ENCODE results near the gene DGKH.

DGKH gene

GRCh38 chr13:42009057-42009456 is 39.4 kb upstream of the DGKH start:
- TF ChIP-seq CTCF (IDR thresholded peaks at IDR 0.05; ENCODE audit: poor library complexity, severe bottlenecking) = no peak
- no peak for DNase-seq (ENCODE audit: low spot score)
- no peaks in the 10 kb centered on the region for H3K4me1 ChIP-seq (ENCODE audit: insufficient read depth, poor library complexity, severe bottlenecking)
- H3K27me3 ChIP-seq (ENCODE audit: insufficient read depth, poor library complexity, severe bottlenecking) = no peaks in the 10 kb centered on the region
- no peaks in the 10 kb centered on the region for H3K9me3 ChIP-seq (ENCODE audit: severe bottlenecking)
- no peaks in the 10 kb centered on the region for H3K36me3 ChIP-seq (ENCODE audit: low read depth)
- H3K27ac ChIP-seq (ENCODE audit: poor library complexity, severe bottlenecking) = no peak overlapping the region
- H3K4me3 ChIP-seq (ENCODE audit: severe bottlenecking) = no peak overlapping the region
- no peak for ATAC-seq (ENCODE audit: low read depth)

GRCh38 chr13:42011601-42012350 is 36.7 kb upstream of the DGKH start:
- no peak overlapping the region for H3K27ac ChIP-seq (ENCODE audit: poor library complexity, severe bottlenecking)
- peak; percentile 27; the same call in 1 of the 3 replicates for ATAC-seq (ENCODE audit: low read depth)
- no peaks in the 10 kb centered on the region for H3K36me3 ChIP-seq (ENCODE audit: low read depth)
- H3K4me3 ChIP-seq (ENCODE audit: severe bottlenecking) = no peak overlapping the region
- no peak for DNase-seq (ENCODE audit: low spot score)
- H3K9me3 ChIP-seq (ENCODE audit: severe bottlenecking) = no peaks in the 10 kb centered on the region
- no peak for TF ChIP-seq CTCF (IDR thresholded peaks at IDR 0.05; ENCODE audit: poor library complexity, severe bottlenecking)
- H3K4me1 ChIP-seq (ENCODE audit: insufficient read depth, poor library complexity, severe bottlenecking) = no peaks in the 10 kb centered on the region
- no peaks in the 10 kb centered on the region for H3K27me3 ChIP-seq (ENCODE audit: insufficient read depth, poor library complexity, severe bottlenecking)

GRCh38 chr13:42014119-42014518 is 34.3 kb upstream of the DGKH start:
- H3K27me3 ChIP-seq (ENCODE audit: insufficient read depth, poor library complexity, severe bottlenecking) = no peaks in the 10 kb centered on the region
- DNase-seq (ENCODE audit: low spot score) (no peak), ATAC-seq (ENCODE audit: low read depth) (no peak)
- H3K4me3 ChIP-seq (ENCODE audit: severe bottlenecking) = no peak overlapping the region
- H3K27ac ChIP-seq (ENCODE audit: poor library complexity, severe bottlenecking) = no peak overlapping the region
- TF ChIP-seq CTCF (IDR thresholded peaks at IDR 0.05; ENCODE audit: poor library complexity, severe bottlenecking) = no peak
- H3K4me1 ChIP-seq (ENCODE audit: insufficient read depth, poor library complexity, severe bottlenecking) = no peaks in the 10 kb centered on the region
- no peaks in the 10 kb centered on the region for H3K36me3 ChIP-seq (ENCODE audit: low read depth)
- no peaks in the 10 kb centered on the region for H3K9me3 ChIP-seq (ENCODE audit: severe bottlenecking)

- ATAC-seq (ENCODE audit: low read depth) (no peak), DNase-seq (ENCODE audit: low spot score) (no peak)
- no peak for TF ChIP-seq CTCF (IDR thresholded peaks at IDR 0.05; ENCODE audit: poor library complexity, severe bottlenecking)
- Histone ChIP-seq H3K27ac (ENCODE audit: poor library complexity, severe bottlenecking) (no peak overlapping the region), H3K9me3 (ENCODE audit: severe bottlenecking) (no peaks in the 10 kb centered on the region), H3K4me1 (ENCODE audit: insufficient read depth, poor library complexity, severe bottlenecking) (no peaks in the 10 kb centered on the region), H3K4me3 (ENCODE audit: severe bottlenecking) (no peak overlapping the region), H3K27me3 (ENCODE audit: insufficient read depth, poor library complexity, severe bottlenecking) (no peaks in the 10 kb centered on the region), H3K36me3 (ENCODE audit: low read depth) (no peaks in the 10 kb centered on the region)
Measured at GRCh38 chr13:42017264-42017663, 31.2 kb upstream of the DGKH start.

- ATAC-seq (ENCODE audit: low read depth) (no peak), DNase-seq (ENCODE audit: low spot score) (no peak)
- Histone ChIP-seq H3K27ac (ENCODE audit: poor library complexity, severe bottlenecking) (no peak overlapping the region), H3K36me3 (ENCODE audit: low read depth) (no peaks in the 10 kb centered on the region), H3K27me3 (ENCODE audit: insufficient read depth, poor library complexity, severe bottlenecking) (no peaks in the 10 kb centered on the region), H3K9me3 (ENCODE audit: severe bottlenecking) (no peaks in the 10 kb centered on the region), H3K4me1 (ENCODE audit: insufficient read depth, poor library complexity, severe bottlenecking) (peaks cover 13% of the 10 kb centered on the region), H3K4me3 (ENCODE audit: severe bottlenecking) (no peak overlapping the region)
- no peak for TF ChIP-seq CTCF (IDR thresholded peaks at IDR 0.05; ENCODE audit: poor library complexity, severe bottlenecking)
Measured at GRCh38 chr13:42021851-42022250, 26.6 kb upstream of the DGKH start.

Data from RWPE2 (cell line).